GM19395 (cell line): ENCODE results near the gene ELF4.
"Not testable (repeated sequence)": the region's sequence is repeated elsewhere in the genome, so short reads cannot be mapped to it uniquely, and the experiment has no call there.

ENCODE experiments used
- ATAC-seq: cut with Tn5 transposase; IDR thresholded peaks from one replicate; pipeline ENCODE4 v1.9.1; 2021; ENCODE audit warnings: mild to moderate bottlenecking, moderate library complexity; ENCODE audit not compliant: unreplicated experiment

The ELF4 gene

GRCh38 chrX:130115119-130115885 lies 5.0 kb upstream of the ELF4 start:
- not testable (repeated sequence) for ATAC-seq

- no peak for ATAC-seq
Measured at GRCh38 chrX:130114141-130114588, 3.9 kb upstream of the ELF4 start.

- ATAC-seq, result no peak
Measured at GRCh38 chrX:130111220-130112154, 1.2 kb upstream of the ELF4 start.

- peak; percentile 3 for ATAC-seq
Measured at GRCh38 chrX:130109429-130110378, 593 bp downstream of the ELF4 start.

GRCh38 chrX:130108647-130109428 lies 1.5 kb downstream of the ELF4 start:
- peak; percentile 77 for ATAC-seq

GRCh38 chrX:130106071-130106470 lies 4.2 kb downstream of the ELF4 start:
- ATAC-seq, result no peak

- no peak for ATAC-seq
Measured at GRCh38 chrX:130105244-130105643, 5.1 kb downstream of the ELF4 start.

- no peak for ATAC-seq
Measured at GRCh38 chrX:130103605-130104004, 6.7 kb downstream of the ELF4 start.

- ATAC-seq, result no peak
Measured at GRCh38 chrX:130100180-130100579, 10.1 kb downstream of the ELF4 start.

GRCh38 chrX:130098210-130098552 lies 12.1 kb downstream of the ELF4 start:
- no peak for ATAC-seq

GRCh38 chrX:130097507-130098209 lies 12.6 kb downstream of the ELF4 start:
- ATAC-seq, result no peak

- ATAC-seq, result no peak
Measured at GRCh38 chrX:130095249-130096030, 14.9 kb downstream of the ELF4 start.

GRCh38 chrX:130094696-130095095 lies 15.6 kb downstream of the ELF4 start:
- no peak for ATAC-seq

- ATAC-seq, result no peak
Measured at GRCh38 chrX:130093271-130093670, 17.0 kb downstream of the ELF4 start.

GRCh38 chrX:130091980-130092522 lies 18.2 kb downstream of the ELF4 start:
- peak; percentile 98 for ATAC-seq

GRCh38 chrX:130090364-130090763 lies 19.9 kb downstream of the ELF4 start:
- no peak for ATAC-seq

- peak; percentile 44 for ATAC-seq
Measured at GRCh38 chrX:130086447-130087206, 23.7 kb downstream of the ELF4 start.
